NCI-H2196 treated with DMSO at 0.1 percent for 48 hours (cell line): ENCODE measurements around the gene PCSK6.

Experiments used
- DNase-seq: peaks from one replicate; lab custom pipeline; 2025; ENCODE audit not compliant: unreplicated experiment; lab: John Stamatoyannopoulos, UW

The PCSK6 gene

GRCh38 chr15:101332061-101332467 lies 157.4 kb downstream of the PCSK6 start:
- no peak for DNase-seq

- DNase-seq = no peak
These were observed 159.6 kb downstream of the PCSK6 start for GRCh38 chr15:101329867-101330380.

- DNase-seq = no peak
These were observed 160.1 kb downstream of the PCSK6 start for GRCh38 chr15:101329309-101329863.

GRCh38 chr15:101328001-101328400 lies 161.5 kb downstream of the PCSK6 start:
- DNase-seq = no peak

GRCh38 chr15:101327147-101327740 lies 162.3 kb downstream of the PCSK6 start:
- DNase-seq = no peak

GRCh38 chr15:101326462-101327146 lies 162.9 kb downstream of the PCSK6 start:
- DNase-seq = no peak

- no peak for DNase-seq
These were observed 163.5 kb downstream of the PCSK6 start for GRCh38 chr15:101326026-101326315.

- no peak for DNase-seq
These were observed 164.1 kb downstream of the PCSK6 start for GRCh38 chr15:101325263-101326025.

- DNase-seq = no peak
These were observed 164.9 kb downstream of the PCSK6 start for GRCh38 chr15:101324524-101325177.

- no peak for DNase-seq
These were observed 165.5 kb downstream of the PCSK6 start for GRCh38 chr15:101323793-101324523.

- DNase-seq = no peak
These were observed 166.5 kb downstream of the PCSK6 start for GRCh38 chr15:101322854-101323477.

- no peak for DNase-seq
These were observed 167.4 kb downstream of the PCSK6 start for GRCh38 chr15:101322016-101322695.

GRCh38 chr15:101320501-101321052 lies 168.9 kb downstream of the PCSK6 start:
- no peak for DNase-seq

- DNase-seq = no peak
These were observed 170.7 kb downstream of the PCSK6 start for GRCh38 chr15:101318839-101319238.

GRCh38 chr15:101318147-101318819 lies 171.2 kb downstream of the PCSK6 start:
- DNase-seq = no peak

- no peak for DNase-seq
These were observed 172.1 kb downstream of the PCSK6 start for GRCh38 chr15:101317336-101317872.

GRCh38 chr15:101316529-101316928 lies 173.0 kb downstream of the PCSK6 start:
- DNase-seq = no peak

GRCh38 chr15:101315736-101316135 lies 173.8 kb downstream of the PCSK6 start:
- no peak for DNase-seq
